HEK293 (cell line): Measurements from ENCODE around the gene COL9A1.

Experiments
- CTCF ChIA-PET: fragments of 350-600 bp; formaldehyde crosslinking; extraction: SDS; loops from one replicate; lab custom pipeline; 2021; ENCODE audit warnings: antibody characterized with exemption; lab: Yijun Ruan, JAX
- POLR2A ChIA-PET: fragments of 300-600 bp; formaldehyde crosslinking; extraction: SDS; loops from one replicate; lab custom pipeline; 2020; ENCODE audit warnings: antibody characterized with exemption, inconsistent platforms; lab: Yijun Ruan, JAX
- H3K27ac ChIP-seq: fragments of 200-500 bp; sonication (Bioruptor generic); 2 replicates; pipeline ENCODE4 v1.5.1; 2014; ENCODE audit warnings: low read depth, low read length, control low read depth, inconsistent platforms; ENCODE audit errors: extremely low read depth
- H3K36me3 ChIP-seq, 2 experiments: fragments of 200-500 bp in 1 of 2; sonication (Bioruptor generic) in 1 of 2; 1 replicate in 1 of 2; 2 replicates in 1 of 2; pipeline ENCODE4 v1.5.1; 2014 to 2017; ENCODE audit warnings: inconsistent platforms in 2 of 2, low read length in 2 of 2; ENCODE audit not compliant: control insufficient read depth in 2 of 2, insufficient read depth in 1 of 2
- H3K4me1 ChIP-seq: fragments of 200-500 bp; sonication (Bioruptor generic); 2 replicates; pipeline ENCODE4 v1.5.1; 2014; ENCODE audit warnings: mild to moderate bottlenecking, low read length, inconsistent platforms; ENCODE audit not compliant: control insufficient read depth, insufficient read depth
- H3K4me3 ChIP-seq: 2 replicates; pipeline ENCODE4 v1.5.1; 2011; ENCODE audit warnings: low read depth, mild to moderate bottlenecking, control low read depth, low read length, moderate library complexity
- H3K9me3 ChIP-seq: fragments of 200-500 bp; sonication (Bioruptor generic); 2 replicates; pipeline ENCODE4 v1.5.1; 2014; ENCODE audit warnings: low read depth, low read length, inconsistent platforms; ENCODE audit not compliant: control insufficient read depth, insufficient read depth
- FEZF1 ChIP-seq: fragments of 450-650 bp; formaldehyde crosslinking; IDR thresholded peaks from 2 replicates; pipeline ENCODE4 v1.5.1; 2016; ENCODE audit warnings: missing biosample characterization, missing genetic modification characterization
- MEIS1 ChIP-seq: sonication (generic); formaldehyde crosslinking; IDR thresholded peaks from 2 replicates; pipeline ENCODE4 v1.8.1; 2022; ENCODE audit warnings: missing genetic modification reagents, mild to moderate bottlenecking, borderline replicate concordance
- PBX3 ChIP-seq: sonication (generic); formaldehyde crosslinking; IDR thresholded peaks from 2 replicates; pipeline ENCODE4 v1.8.1; 2022; ENCODE audit warnings: mild to moderate bottlenecking, moderate library complexity, missing genetic modification reagents
- PRDM1 ChIP-seq: fragments of 450-650 bp; formaldehyde crosslinking; IDR thresholded peaks from 2 replicates; pipeline ENCODE4; 2016; ENCODE audit warnings: missing biosample characterization, missing genetic modification characterization
- ZBTB1 ChIP-seq: fragments of 450-650 bp; formaldehyde crosslinking; IDR thresholded peaks from 2 replicates; pipeline ENCODE4 v1.5.1; 2016; ENCODE audit warnings: missing biosample characterization, missing genetic modification characterization
- ZNF146 ChIP-seq: fragments of 450-650 bp; formaldehyde crosslinking; IDR thresholded peaks from 2 replicates; pipeline ENCODE4 v1.5.1; 2016; ENCODE audit warnings: missing biosample characterization, missing genetic modification characterization
- ZNF155 ChIP-seq: fragments of 450-650 bp; formaldehyde crosslinking; IDR thresholded peaks from 2 replicates; pipeline ENCODE4 v1.5.1; 2016; ENCODE audit warnings: missing biosample characterization, missing genetic modification characterization
- ZNF174 ChIP-seq: fragments of 450-650 bp; formaldehyde crosslinking; IDR thresholded peaks from 2 replicates; pipeline ENCODE4 v1.5.0; 2017; ENCODE audit warnings: missing biosample characterization, mild to moderate bottlenecking, missing genetic modification characterization
- ZNF221 ChIP-seq: fragments of 450-650 bp; formaldehyde crosslinking; IDR thresholded peaks from 2 replicates; pipeline ENCODE4 v1.5.1; 2017; ENCODE audit warnings: missing biosample characterization, missing genetic modification characterization, borderline replicate concordance
- ZNF571 ChIP-seq: fragments of 450-650 bp; formaldehyde crosslinking; IDR thresholded peaks from 2 replicates; pipeline ENCODE4 v1.5.0; 2017; ENCODE audit warnings: missing biosample characterization, missing genetic modification characterization
- ZNF621 ChIP-seq: fragments of 450-650 bp; formaldehyde crosslinking; IDR thresholded peaks from 2 replicates; pipeline ENCODE4 v1.5.1; 2017; ENCODE audit warnings: missing biosample characterization, missing genetic modification characterization
- ZNF626 ChIP-seq: fragments of 450-650 bp; sonication (Bioruptor Pico); formaldehyde crosslinking; IDR thresholded peaks from 2 replicates; pipeline ENCODE4 v1.5.1; 2018; ENCODE audit warnings: missing biosample characterization, missing genetic modification characterization, inconsistent platforms
- ZNF664 ChIP-seq: fragments of 450-650 bp; formaldehyde crosslinking; IDR thresholded peaks from 2 replicates; pipeline ENCODE4 v1.5.1; 2016; ENCODE audit warnings: missing biosample characterization, missing genetic modification characterization
- ZNF701 ChIP-seq: fragments of 450-650 bp; formaldehyde crosslinking; IDR thresholded peaks from 2 replicates; pipeline ENCODE4 v1.5.1; 2016; ENCODE audit warnings: missing biosample characterization, missing genetic modification characterization
- ZNF830 ChIP-seq: fragments of 450-650 bp; IDR thresholded peaks from 2 replicates; pipeline ENCODE4 v1.5.0; 2018; ENCODE audit warnings: missing biosample characterization, missing genetic modification characterization, low read depth, mild to moderate bottlenecking, moderate library complexity
- ZNF837 ChIP-seq: fragments of 450-650 bp; formaldehyde crosslinking; IDR thresholded peaks from 2 replicates; pipeline ENCODE4 v1.5.1; 2016; ENCODE audit warnings: missing biosample characterization, missing genetic modification characterization
- TF ChIP-seq, protein P1 (sequence below): fragments of 450-650 bp; formaldehyde crosslinking; IDR thresholded peaks from 2 replicates; pipeline ENCODE4 v1.5.1; 2016; ENCODE audit warnings: missing biosample characterization, missing genetic modification characterization
- TF ChIP-seq, protein P2 (sequence below): fragments of 450-650 bp; formaldehyde crosslinking; IDR thresholded peaks from 2 replicates; pipeline ENCODE4 v1.5.1; 2016; ENCODE audit warnings: missing biosample characterization, missing genetic modification characterization
- TF ChIP-seq, protein P3 (sequence below): fragments of 450-650 bp; formaldehyde crosslinking; IDR thresholded peaks from 2 replicates; pipeline ENCODE4 v1.5.1; 2017; ENCODE audit warnings: missing biosample characterization, missing genetic modification characterization

The COL9A1 gene

GRCh38 chr6:70225055-70225454, 77.8 kb downstream of the COL9A1 start:
- Histone ChIP-seq H3K36me3 (no peaks in the 10 kb centered on the region), H3K27ac (no peak overlapping the region), H3K4me3 (no peak overlapping the region), H3K9me3 (no peaks in the 10 kb centered on the region), H3K4me1 (no peaks in the 10 kb centered on the region)
- TF ChIP-seq ZNF155 (tag by site-specific recombination) (no peak), ZNF571 (tag by site-specific recombination) (no peak), ZNF664 (tag by site-specific recombination) (no peak), ZNF701 (tag by site-specific recombination) (no peak)
- ChIA-PET POLR2A (no interaction called here), CTCF (interaction anchor here (0.6 to 5.2 kb wide), 8 partner anchors 37 to 691 kb away, joined by 3 to 112 read pairs (median 3); no protein-coding TSS in a partner anchor)

DNA sequence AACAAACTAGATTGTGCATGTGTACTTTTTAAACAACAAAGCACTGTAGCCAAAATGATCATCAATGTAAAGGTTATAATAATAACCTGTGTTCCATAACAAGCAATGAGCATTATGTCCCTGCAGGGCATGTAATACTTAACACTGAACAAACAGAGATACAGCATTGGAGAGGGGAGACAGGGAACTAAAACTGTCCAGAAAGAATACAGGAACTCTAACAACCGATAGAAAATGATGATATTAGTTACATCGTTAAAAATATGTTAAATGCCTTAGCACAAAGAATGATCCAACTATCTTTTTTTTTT, 80.5 kb downstream of the COL9A1 start:
- Histone ChIP-seq H3K36me3 (no peaks in the 10 kb centered on the region), H3K27ac (no peak overlapping the region), H3K4me1 (no peaks in the 10 kb centered on the region), H3K9me3 (no peaks in the 10 kb centered on the region), H3K4me3 (no peak overlapping the region)
- POLR2A ChIA-PET, result no interaction called here
- TF ChIP-seq, protein P1, sequence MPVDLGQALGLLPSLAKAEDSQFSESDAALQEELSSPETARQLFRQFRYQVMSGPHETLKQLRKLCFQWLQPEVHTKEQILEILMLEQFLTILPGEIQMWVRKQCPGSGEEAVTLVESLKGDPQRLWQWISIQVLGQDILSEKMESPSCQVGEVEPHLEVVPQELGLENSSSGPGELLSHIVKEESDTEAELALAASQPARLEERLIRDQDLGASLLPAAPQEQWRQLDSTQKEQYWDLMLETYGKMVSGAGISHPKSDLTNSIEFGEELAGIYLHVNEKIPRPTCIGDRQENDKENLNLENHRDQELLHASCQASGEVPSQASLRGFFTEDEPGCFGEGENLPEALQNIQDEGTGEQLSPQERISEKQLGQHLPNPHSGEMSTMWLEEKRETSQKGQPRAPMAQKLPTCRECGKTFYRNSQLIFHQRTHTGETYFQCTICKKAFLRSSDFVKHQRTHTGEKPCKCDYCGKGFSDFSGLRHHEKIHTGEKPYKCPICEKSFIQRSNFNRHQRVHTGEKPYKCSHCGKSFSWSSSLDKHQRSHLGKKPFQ (tag by site-specific recombination), result no peak
- TF ChIP-seq ZNF701 (tag by site-specific recombination) (no peak), ZNF221 (tag by site-specific recombination) (no peak), ZNF174 (tag by site-specific recombination) (no peak), MEIS1 (CRISPR knock-in tag) (no peak), PBX3 (CRISPR knock-in tag) (no peak), ZNF621 (tag by site-specific recombination) (no peak), ZNF626 (tag by site-specific recombination) (no peak), FEZF1 (tag by site-specific recombination) (peak; percentile 89), ZBTB1 (no peak), ZNF837 (tag by site-specific recombination) (no peak), ZNF146 (tag by site-specific recombination) (no peak), ZNF830 (tag by site-specific recombination) (no peak), PRDM1 (tag by site-specific recombination) (no peak)
- TF ChIP-seq, protein P2, sequence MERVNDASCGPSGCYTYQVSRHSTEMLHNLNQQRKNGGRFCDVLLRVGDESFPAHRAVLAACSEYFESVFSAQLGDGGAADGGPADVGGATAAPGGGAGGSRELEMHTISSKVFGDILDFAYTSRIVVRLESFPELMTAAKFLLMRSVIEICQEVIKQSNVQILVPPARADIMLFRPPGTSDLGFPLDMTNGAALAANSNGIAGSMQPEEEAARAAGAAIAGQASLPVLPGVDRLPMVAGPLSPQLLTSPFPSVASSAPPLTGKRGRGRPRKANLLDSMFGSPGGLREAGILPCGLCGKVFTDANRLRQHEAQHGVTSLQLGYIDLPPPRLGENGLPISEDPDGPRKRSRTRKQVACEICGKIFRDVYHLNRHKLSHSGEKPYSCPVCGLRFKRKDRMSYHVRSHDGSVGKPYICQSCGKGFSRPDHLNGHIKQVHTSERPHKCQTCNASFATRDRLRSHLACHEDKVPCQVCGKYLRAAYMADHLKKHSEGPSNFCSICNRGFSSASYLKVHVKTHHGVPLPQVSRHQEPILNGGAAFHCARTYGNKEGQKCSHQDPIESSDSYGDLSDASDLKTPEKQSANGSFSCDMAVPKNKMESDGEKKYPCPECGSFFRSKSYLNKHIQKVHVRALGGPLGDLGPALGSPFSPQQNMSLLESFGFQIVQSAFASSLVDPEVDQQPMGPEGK (tag by site-specific recombination), result no peak
- TF ChIP-seq, protein P3, sequence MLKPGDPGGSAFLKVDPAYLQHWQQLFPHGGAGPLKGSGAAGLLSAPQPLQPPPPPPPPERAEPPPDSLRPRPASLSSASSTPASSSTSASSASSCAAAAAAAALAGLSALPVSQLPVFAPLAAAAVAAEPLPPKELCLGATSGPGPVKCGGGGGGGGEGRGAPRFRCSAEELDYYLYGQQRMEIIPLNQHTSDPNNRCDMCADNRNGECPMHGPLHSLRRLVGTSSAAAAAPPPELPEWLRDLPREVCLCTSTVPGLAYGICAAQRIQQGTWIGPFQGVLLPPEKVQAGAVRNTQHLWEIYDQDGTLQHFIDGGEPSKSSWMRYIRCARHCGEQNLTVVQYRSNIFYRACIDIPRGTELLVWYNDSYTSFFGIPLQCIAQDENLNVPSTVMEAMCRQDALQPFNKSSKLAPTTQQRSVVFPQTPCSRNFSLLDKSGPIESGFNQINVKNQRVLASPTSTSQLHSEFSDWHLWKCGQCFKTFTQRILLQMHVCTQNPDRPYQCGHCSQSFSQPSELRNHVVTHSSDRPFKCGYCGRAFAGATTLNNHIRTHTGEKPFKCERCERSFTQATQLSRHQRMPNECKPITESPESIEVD (tag by site-specific recombination), result peak; percentile 28; the same call in 1 of the 2 replicates
- CTCF ChIA-PET, result interaction anchor here (0.8 to 5.7 kb wide), 10 partner anchors 9 to 790 kb away, joined by 3 to 112 read pairs (median 22); no protein-coding TSS in a partner anchor
